SU-DHL-6 (cell line): Measurements from ENCODE around the gene OR2S2.
"Not testable (repeated sequence)": the region's sequence is repeated elsewhere in the genome, so short reads cannot be mapped to it uniquely, and the experiment has no call there.

Experiments
- EZH2phosphoT487 ChIP-seq: fragments of 200-600 bp; sonication (generic), shearing (Covaris generic); conservative IDR thresholded peaks from 2 replicates; pipeline ENCODE4 v1.6.1; 2018; ENCODE audit warnings: mild to moderate bottlenecking, antibody characterized with exemption, low read length, moderate library complexity, mixed read lengths
- TF ChIP-seq, protein P1 (sequence below): fragments of 200-600 bp; sonication (generic); IDR thresholded peaks from one replicate; pipeline ENCODE4 v1.5.1; 2017; ENCODE audit warnings: antibody characterized with exemption, mild to moderate bottlenecking, low read length, moderate library complexity; ENCODE audit not compliant: insufficient read depth, poor library complexity, severe bottlenecking

DNA sequence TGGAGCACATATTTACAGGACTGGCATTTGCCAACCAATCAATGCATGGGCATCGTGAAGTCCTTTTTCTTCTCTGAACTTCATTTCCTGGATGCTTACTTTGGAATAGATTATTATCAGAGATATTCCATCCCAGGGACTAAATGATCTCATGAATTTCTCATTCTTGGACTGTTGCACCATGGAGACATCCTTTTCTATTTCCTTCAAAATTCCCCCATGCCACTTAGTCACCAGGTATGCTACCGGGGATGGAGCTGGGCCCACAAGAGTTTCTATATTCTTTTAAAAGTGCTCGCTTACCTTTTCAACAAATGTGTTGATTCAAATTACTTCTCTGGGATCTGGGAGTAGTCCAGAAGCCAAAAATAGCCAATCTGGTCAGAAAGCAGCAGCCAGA lies 35.2 kb upstream of the OR2S2 start:
- TF ChIP-seq, protein P1, sequence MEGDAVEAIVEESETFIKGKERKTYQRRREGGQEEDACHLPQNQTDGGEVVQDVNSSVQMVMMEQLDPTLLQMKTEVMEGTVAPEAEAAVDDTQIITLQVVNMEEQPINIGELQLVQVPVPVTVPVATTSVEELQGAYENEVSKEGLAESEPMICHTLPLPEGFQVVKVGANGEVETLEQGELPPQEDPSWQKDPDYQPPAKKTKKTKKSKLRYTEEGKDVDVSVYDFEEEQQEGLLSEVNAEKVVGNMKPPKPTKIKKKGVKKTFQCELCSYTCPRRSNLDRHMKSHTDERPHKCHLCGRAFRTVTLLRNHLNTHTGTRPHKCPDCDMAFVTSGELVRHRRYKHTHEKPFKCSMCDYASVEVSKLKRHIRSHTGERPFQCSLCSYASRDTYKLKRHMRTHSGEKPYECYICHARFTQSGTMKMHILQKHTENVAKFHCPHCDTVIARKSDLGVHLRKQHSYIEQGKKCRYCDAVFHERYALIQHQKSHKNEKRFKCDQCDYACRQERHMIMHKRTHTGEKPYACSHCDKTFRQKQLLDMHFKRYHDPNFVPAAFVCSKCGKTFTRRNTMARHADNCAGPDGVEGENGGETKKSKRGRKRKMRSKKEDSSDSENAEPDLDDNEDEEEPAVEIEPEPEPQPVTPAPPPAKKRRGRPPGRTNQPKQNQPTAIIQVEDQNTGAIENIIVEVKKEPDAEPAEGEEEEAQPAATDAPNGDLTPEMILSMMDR = not testable (repeated sequence)
- TF ChIP-seq EZH2phosphoT487 = not testable (repeated sequence)
